HG03354 (cell line): Measurements from ENCODE around the gene ETV7.
"Not testable (repeated sequence)": the region's sequence is repeated elsewhere in the genome, so short reads cannot be mapped to it uniquely, and the experiment has no call there.

Experiments
- ATAC-seq: cut with Tn5 transposase; IDR thresholded peaks from one replicate; pipeline ENCODE4 v1.9.1; 2021; ENCODE audit warnings: mild to moderate bottlenecking; ENCODE audit not compliant: unreplicated experiment, poor library complexity, severe bottlenecking

Gene ETV7

DNA sequence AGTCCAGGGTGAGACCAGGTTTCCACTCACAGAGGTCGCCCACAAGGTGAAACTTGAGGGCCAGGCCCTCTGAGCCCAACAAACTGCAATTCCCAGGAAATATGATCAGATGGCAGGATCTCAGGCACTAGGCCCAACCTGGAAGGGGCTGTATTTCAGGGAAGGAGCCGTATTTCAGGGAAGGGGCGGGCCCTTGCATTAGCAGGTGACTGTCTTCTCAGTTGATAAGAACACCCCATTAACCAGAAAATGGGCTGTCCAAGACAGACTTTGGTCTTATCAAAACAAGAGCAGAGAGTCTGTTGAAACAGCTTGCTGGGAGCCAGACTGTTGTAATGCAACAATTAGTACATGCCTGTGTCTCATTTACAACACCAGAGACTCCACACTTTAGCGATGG is 39.8 kb downstream of the ETV7 start:
- no peak for ATAC-seq

DNA sequence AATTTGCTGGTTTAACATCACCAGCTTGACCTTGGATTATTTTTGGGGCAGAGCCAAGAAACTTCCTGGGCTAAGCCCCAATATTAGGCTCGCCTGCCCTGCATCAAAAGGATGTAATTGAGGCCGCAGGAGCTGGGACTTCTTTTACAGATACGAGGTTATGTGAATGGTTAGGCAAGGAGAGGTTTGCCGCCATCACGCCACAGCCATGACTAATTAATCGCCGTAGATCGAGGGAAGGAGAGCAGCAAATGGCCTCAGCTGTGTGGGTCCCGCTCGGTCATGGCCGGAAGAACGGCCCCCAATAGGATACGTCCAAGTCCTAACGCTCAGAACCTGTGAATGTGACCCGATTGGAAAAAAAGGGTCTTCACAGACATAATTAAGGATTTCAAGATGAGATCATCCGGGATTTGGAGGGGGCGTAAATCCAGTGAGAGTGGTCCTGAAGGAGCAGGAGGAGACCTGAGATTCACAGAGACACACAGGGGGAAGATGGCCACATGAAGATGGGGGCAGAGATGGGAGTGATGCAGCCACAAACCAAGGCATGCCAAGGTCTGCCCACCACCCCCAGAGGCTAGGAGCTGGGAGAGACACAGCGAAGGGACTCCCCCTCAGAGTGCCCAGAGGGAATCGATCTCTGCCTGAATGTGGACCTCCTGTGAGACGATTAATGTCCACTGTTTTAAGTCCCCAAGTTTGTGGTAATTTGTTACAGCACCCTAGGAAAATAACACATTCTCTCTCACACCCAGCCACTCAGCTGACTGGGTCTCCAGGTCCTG is 40.8 kb downstream of the ETV7 start:
- no peak for ATAC-seq

DNA sequence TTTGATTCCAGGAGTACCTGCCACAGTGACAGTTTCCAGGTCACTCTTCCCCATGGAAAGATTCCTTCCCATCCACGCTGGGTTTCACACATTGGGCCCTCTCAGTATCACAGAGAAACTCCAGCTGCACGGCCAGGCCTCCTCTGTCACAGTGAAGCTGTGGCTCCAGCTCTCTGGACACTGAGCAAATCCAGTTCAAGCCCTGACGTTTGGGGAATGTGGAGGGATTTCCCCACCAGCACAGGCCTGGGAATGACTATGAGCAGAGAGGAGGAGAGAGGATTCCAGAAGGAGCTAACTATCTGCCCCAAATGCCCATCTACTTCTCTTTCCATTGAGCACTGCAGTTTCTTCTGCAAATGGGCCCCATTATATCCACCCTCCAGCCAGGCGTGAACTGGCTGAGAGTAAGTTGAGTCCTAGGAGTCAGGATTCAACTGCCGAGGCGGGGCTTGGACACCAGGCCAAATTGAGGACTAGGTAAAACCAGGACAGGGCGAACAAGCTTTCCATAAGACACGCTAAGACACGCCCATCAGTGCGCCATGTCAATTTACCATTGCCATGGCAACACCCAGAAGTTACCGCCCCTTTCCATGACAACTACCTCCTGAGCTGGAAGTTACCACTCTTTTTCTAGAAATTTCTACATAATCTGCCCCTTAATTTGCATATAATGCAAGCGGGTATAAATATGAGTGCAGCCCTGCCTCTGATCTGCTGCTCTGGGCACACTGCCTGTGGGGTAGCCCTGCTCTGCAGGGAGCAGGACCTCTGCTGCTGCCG is 41.6 kb downstream of the ETV7 start:
- no peak for ATAC-seq

DNA sequence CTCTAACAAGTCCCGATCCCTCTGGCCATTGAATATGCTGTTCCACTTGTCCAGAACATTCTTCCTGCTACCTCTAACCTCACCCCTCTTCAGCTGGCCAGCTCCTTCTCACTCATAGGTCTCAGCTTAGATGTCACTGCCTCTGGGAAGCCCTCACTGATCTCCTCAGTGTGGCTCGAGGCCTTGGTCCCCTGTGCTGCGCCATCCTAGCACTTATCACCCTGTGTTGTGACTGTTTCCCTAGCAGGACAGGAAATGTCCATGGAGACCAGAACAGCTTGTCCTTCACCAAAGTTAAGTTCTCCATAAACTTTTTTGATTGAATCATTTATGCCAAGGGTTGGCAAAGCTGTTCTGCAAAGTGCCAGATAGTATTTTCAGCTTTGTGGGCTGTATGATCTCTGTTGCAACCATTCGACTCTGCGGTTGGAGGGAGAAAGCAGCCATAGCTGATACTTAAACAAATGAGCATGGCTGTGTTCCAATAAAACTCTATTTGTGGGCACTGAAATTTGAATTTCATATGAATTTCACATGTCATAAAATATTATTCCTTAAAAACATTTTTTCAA is 44.3 kb downstream of the ETV7 start:
- no peak for ATAC-seq

DNA sequence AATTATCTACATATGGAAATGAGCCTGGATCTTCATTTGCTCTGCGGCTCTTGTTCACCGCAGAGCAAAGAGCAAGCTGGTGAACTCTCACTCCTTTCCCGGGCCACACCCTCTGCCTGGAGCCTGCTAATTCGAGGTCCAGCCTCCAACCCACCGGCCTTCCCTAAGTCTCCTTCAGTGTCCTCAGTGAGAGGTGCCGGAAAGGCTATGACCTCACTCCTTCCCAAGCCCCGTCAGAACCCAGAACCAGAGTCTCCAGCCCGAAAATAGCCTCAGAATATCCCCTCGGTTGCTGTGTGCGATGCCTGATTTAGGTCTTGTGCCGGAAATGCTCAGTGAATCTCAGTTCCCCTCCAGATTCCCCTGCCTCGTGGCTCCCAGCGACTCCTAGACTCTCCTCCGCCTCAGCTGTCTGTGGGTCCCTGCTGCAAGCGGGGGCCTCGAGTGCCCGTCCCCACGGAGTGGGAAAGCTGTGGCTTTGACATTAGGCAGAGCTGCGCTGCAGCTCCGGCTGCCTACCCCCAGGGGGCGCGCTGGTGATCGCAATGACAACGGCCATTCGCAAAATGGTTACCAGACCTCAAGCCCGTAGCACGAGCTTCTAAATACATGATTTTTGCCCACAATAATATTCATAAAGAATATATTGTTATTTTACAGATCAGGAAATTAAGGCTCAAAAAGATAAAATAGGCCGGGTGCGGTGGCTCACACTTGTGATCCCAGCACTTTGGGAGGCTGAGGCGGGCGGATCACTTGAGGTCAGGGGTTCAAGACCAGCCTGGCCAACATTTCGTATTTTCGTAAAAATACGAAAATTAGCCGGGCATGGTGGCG is 46.6 kb downstream of the ETV7 start:
- ATAC-seq = peak; percentile 58

DNA sequence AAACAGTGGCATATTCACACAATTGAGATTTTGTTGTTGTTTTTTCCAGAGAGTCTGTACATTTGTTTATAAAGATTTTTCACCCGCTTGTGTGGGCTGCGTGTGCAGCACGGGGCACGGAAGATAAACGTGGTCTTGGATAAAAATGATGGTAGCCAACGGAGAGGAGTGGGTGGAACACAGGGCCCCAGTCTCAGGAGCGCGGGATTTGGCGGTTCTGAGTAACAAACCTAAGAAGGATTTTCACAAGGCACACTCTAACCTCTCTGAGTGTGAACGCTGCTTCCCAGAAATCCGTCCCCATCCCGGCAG is 47.2 kb downstream of the ETV7 start:
- ATAC-seq = no peak

DNA sequence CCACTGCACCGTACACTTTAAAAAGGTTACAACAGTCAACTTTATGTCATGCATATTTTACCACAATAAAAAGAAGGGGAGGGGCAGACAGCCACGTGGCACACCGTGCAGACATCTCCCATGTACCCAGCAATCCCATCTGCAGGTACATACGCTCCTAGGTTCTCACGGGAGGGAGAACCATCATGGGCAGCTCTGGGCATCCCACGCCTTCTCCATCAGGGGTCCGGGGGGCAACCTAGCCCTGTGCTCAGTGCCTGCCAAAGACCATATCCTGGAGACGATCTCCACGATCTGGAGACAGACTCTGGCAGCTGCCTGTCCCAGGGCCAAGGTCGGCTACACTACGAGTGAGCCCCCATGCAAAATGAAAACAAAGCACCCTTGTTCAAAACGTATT is 48.3 kb downstream of the ETV7 start:
- ATAC-seq = no peak

DNA sequence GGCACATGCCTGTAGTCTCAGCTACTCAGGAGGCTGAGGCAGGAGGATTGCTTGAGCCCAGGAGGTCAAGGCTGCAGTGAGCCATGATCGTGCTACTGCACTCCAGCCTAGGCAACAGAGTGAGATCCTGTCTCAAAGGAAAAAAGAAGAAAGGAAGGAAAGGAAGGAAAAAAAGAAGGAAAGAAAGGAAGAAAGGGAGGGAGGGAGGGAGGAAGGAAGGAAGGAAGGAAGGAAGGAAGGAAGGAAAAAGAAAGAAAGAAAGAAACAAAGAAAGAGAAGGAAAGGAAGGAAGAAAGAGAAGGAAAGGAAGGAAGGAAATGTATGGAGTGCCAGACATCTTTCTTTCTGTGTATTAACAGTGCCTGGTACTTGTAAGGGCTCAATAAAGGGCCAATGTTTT is 49.2 kb downstream of the ETV7 start:
- ATAC-seq = not testable (repeated sequence)

DNA sequence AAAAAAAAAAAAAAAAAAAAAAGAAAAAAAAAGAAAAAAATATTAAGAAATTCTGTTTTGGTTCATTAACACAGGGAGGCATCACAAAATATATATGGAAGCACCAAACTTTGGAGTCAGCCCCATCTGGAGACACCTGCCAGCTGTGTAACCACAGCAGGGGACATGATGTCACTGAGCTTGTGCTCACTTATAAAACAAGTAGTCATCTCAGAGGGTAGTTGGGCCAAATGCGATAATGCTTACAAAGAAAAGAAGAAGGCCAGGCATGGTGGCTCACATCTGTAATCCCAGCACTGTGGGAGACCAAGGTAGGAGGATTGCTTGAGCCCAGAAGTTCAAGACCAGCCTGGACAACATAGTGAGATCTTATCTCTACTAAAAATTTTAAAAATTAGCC is 49.7 kb downstream of the ETV7 start:
- ATAC-seq = no peak

DNA sequence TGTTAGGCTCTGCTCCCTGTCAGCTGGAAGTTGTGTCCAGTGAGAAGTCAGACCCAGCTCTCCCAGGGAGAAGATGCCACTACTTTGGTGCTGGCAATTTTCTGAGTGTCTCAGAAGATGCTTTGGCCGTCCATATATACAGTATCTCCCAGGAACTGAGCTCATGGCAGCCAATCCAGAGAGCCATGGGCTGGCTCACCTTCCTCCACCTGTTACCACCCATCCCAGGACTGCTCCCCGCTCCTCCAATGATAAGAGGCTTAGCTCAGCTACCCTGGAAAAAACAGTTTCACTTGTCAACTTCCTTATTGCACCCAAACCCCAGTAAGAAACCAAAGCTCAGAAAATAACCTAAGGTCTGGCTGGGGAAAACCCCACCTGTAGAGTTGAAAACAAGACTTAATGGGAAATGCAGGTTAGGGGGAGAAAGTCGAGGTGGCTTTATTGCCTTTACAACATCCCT is 50.7 kb downstream of the ETV7 start, which contains the start of gene BNIP5:
TSS of gene BNIP5 (minus strand) at position 110 of the 463 bp plus-strand sequence. CDS start 6,198 bp downstream, outside the sequence.
- no peak for ATAC-seq

DNA sequence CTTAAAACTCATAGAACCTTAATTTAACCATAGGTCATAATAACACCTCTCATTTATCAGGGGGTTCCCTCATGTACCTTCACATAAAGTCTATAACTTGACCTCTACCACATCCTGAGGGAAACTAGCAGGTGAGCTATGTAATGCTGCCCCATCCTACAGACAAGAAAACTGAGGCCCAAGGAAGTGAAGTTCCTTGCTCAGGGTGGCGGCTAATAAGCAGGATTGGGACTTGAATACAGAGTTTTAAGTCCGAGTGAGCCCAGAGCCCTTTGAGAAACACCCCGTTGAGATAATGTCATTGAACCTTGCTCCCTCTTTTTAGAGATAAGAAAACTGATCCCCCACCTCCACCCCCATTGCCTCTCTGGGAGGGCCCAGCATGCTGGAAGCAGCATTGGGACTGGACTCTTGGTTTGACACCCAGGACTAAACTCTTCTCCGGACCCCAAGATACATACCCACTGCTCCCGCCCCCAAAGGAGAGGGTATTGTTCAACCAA is 51.2 kb downstream of the ETV7 start:
- ATAC-seq = no peak

DNA sequence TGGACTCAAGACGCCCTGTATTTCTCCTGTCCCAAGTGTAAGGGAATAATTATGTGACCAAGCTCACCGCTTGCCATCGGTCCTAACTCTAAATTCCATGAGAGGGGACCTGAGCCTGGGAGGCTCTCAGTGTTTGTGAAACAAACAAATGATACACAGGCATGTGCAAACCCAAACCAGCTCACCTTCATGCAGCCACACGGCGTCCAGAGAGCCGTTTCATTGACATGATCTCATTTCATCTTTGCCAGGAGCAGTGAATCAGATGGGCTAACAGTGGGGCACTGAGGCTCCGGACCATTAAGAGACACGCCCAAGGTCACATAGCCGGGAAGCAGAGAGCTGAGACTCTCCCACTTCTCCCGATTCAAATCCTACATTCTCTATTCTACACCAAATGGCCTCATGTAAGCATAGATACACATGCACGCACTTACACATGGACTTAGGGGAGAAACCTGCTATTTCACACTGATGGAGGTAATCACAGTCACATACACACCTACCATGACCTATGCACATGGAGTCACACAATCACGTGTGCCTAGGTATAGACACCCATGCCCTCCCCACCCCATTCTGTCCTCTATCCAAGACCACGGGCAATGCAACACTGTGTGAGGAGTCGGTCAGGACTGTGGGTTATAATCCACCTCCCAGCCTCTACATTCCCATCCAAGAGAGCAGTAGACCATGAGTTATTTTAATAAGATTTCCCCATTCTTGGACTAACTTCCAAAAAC is 51.8 kb downstream of the ETV7 start:
- ATAC-seq = no peak

DNA sequence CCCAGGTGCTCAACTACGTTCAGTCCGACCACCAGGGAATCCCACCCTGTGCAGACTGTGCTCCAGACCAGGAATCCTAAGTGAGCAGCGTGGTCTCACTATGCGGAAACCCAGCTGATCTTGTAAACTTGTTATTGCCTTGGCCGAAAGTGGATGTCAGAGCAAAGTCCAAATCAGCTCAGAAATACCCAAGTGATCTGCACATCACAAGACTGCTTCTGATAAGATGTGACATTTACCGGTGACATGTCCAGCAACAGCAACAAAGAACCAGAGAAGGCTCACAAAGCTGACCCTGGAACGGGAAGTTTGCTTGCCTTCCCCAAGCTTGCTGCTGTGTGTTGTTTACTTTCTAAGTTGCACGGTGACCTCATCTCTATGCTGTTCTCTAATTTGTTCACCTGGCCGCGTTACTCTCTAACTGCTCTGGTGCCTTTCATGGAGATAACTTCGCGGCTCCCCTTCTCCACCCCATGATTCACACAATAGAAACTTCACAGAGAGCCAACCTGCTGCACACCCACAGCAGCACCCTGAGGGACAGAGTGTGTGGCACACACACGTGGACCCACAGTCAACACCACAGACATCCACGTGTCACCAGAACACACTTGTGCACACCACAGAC is 52.5 kb downstream of the ETV7 start:
- no peak for ATAC-seq

DNA sequence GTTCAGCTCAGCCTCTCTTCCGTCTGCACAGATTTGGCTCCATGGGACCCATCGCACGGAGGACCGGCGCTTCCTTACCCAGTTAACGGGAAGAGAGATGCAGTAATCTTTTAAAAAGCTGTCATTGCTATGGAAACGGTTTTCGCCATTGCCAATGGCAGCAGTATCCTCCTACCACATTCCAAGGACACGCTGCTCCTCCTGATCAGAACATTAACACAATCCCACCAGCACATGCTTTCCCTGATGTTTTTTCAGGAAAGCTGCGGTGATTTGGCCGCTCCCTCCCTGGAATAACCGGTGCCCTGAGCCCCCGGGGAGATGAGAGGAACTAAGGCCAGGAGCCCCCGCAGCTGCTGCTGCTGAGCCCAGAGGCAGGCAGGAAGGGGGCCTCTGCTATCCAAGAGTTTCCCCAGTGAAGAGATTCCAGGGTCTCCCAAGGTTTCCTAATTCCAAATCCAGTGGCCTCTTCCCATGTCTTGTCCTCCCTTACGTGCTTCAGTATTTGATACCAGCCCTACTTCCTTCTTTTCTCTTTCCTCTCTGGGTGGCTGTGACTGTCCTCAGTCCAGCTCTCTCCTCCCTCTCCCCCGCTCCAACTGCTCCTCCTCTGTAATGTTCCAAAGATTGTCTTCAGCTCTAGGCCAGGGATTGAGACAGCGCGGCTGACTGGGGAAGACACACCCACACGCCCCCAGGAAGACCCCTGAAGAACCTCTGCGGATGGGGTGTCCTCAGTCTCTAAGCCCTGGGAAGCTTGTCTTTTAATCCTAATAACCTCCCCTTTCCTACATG is 53.3 kb downstream of the ETV7 start:
- ATAC-seq = no peak

DNA sequence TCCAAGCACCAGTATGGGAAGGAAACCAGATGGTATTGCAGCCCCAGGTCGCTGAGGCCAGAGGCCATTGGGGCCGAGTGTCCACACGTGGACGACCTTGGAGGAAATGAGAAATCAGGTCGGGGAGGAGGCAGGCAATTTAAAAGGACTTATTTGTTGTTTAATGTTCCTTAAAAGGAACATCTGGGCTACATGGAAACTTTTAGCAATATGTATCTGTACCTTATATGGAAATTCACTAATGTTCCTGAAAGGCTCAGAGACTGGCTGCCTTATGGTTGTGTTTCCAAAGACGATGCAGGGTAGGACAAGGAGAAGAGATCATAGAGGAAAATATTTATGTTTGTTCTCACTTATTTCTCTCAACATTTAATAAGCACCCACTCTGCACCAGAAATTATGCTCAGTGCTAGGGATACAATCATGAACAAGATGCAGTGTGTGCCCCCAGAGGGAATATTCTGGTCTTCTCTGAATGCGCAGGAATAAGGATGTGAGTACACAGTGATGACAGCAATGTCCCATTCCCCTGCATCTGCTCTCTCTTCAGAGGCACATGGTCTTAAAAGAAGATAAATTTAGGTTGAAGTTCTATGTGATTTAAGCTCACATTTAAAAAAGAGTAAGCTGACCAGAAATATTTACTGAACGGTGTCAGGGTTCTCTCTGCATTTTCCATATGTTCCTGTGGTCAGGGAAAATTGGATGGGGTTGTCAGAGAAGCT is 54.1 kb downstream of the ETV7 start:
- ATAC-seq = no peak

DNA sequence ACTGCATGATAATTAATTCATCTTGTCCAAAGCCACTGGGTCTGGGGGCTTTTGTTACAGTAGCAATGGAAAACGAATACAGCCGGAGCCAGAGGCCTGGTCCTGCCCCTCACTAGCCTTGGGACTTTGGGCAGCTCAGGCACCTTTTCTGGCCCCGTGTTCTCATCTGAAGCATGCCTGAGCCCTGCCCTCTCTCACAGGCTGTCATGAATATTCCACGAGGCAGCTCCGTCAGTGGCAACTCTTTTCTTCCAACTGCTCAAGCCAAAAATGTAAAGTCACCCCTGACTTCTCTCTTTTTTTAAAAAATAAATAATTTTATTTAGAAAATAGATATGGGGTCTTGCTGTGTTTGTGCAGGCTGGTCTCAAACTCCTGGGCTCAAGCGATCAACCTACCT is 56.1 kb downstream of the ETV7 start:
- no peak for ATAC-seq

DNA sequence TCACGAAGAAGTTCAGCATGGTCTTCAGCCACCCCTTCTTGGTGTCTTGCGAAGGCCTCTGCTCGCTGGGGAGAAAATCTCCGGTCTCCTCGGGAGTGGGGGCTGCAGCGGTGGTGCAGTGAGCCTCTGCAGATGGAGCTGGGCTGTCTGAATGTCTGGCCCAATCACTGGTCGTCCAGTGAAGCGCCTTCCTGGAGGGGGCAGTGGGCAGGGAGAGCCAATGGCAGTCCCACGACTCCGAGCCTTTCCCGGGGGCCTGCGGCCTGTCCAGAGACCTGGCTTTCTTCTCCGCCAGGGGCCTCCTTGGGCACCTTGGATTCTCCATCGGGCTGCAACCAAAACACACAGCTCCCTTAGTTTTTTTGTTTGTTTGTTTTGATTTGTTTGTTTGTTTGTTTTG is 57.1 kb downstream of the ETV7 start:
- no peak for ATAC-seq
